Stimulated activated naive CD8-positive, alpha-beta T cell treated with anti-CD3 and anti-CD28 coated beads, Interleukin-15, Interleukin-2, amounts not matched to agents 100 U/mL and 50 U/mL, for 24 hours (primary cell): ENCODE measurements around the gene GNA15.
"Not testable (repeated sequence)": the region's sequence is repeated elsewhere in the genome, so short reads cannot be mapped to it uniquely, and the experiment has no call there.

Experiments used
- ATAC-seq: fragments of 150-1000 bp; cut with Tn5 transposase; one replicate; pipeline ENCODE4 v1.10.0; 2021
- DNase-seq: peaks from one replicate; pipeline ENCODE4 v3.0.0; 2021

Gene GNA15

GRCh38 chr19:3190921-3191805 is 55.3 kb downstream of the GNA15 start:
- no peak for ATAC-seq
- no peak for DNase-seq

GRCh38 chr19:3191806-3192104 is 55.9 kb downstream of the GNA15 start:
- ATAC-seq, DNase-seq: not testable (repeated sequence)

DNA sequence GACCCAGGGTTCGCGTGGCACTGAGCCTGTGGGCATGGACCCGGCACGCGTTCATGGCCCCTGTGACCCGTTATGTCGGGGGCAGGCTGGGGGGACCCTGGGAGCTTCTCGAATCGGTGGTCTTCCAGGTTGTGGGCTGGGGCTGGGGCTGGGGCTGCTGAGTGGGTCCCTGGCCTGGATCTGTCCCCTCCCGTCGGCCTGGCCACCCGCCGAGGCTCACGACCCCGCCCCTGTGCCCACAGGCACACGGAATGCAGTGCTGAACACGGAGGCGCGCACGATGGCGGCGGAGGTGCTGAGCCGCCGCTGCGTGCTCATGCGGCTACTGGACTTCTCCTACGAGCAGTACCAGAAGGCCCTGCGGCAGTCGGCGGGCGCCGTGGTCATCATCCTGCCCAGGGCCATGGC is 56.4 kb downstream of the GNA15 start:
- DNase-seq: no peak

GRCh38 chr19:3192684-3193083 is 56.9 kb downstream of the GNA15 start:
- ATAC-seq (no peak), DNase-seq (no peak)

More for the DNA sequence above, 56.4 kb downstream of the GNA15 start:
- ATAC-seq: no peak

- no peak for ATAC-seq
- no peak for DNase-seq
Observed at GRCh38 chr19:3193256-3194105, 57.6 kb downstream of the GNA15 start.

DNA sequence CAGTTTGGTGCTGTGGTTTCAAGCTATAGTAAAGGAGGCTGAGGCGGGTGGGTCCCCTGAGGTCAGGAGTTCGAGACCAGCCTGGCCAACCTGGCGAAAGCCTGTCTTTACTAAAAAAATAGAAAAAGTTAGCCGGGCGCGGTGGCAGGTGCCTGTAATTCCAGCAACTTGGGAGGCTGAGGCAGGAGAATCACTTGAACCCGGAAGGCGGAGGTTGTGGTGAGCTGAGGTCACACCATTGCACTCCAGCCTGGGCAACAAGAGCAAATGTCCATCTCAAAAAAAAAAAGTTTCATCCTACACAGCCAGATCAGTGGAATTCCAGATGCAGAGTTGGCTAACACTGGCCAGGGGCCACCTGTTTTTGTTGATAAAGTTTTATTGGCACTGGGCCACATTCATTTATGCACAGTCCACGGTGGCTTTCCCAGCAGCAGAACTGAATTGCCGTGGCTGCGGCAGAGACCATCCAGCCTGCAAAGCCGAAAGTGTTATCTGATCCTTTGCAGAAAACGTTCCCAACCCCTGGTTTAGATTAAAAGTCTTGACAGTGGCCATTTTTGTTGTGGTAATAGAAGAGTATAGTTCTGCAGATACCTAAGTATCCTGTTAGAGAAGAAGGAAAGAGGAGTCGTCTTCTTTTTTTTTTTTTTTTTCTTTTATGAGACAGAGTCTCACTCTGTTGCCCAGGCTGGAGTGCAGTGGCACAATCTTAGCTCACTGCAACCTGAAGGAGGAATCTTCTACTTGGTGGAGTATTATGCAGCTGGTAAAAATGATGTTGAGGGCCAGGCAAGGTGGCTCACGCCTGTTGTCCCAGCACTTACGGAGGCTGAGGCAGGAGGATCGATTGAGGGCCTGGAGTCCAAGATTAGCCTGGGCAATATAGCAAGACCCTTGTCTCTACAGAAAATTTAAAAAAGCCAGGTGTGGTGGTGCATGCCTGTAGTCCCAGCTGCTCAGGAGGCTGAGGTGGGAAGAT is 58.6 kb downstream of the GNA15 start:
- no peak for DNase-seq
- ATAC-seq: no peak

DNA sequence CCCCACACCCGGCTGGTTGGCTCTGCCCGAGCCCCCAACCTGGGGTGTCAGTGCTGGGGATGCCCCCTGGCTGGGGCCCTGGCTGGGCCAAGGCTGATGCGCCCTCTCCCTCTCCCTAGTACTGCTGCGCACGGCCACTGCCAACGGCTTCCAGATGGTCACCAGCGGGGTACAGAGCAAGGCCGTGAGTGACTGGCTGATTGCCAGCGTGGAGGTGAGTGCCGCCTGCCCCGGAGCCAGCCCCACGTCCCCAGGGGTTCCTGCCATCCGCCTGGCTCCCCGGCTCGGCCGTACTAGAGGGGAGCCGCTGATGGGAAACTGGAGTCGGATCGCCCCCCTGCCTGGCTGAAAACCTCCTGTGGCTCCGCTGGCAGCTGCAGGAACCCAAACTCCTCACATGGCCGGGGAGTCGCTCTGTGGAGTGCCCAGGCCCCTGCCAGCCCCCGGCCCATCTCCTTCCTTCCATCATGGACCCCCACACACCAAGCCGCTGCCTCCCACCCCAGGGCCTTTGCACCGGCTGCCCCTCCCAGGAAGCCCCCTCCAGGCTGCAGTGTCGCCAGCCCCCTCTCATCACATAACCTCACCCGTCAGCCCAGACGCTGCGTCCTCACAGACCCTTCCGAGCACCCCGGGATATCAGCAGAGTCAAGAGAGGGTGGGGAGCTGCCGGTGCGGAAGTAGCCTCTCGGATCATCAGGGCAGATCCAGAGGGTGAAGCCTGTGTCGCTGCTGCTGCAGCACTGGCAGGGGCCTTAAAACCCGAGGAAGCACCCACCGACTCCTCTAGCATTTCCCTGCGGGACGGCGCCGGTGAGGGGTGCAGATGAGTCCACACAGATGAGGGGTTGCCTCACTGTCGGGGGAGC is 60.5 kb downstream of the GNA15 start:
- no peak for ATAC-seq
- DNase-seq: no peak

DNA sequence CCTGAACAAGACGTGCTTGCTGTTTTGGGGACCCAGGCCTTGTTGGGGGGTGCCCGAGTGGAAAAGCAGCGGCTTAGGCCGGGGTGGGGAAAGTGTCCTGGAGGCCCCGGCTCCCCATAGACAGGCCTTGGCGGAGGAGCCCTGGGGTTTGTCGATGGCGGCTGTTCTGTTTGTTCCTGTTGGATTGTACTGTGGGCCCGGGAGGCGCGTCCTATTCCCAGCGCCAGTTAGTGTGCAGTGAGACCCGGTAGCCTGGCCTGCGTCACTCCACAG is 61.0 kb downstream of the GNA15 start:
- DNase-seq (no peak), ATAC-seq (no peak)

- no peak for DNase-seq
- ATAC-seq: no peak
Observed at GRCh38 chr19:3198901-3199700, 63.3 kb downstream of the GNA15 start.

- DNase-seq: no peak
- no peak for ATAC-seq
Observed at GRCh38 chr19:3201072-3201700, 65.4 kb downstream of the GNA15 start.

DNA sequence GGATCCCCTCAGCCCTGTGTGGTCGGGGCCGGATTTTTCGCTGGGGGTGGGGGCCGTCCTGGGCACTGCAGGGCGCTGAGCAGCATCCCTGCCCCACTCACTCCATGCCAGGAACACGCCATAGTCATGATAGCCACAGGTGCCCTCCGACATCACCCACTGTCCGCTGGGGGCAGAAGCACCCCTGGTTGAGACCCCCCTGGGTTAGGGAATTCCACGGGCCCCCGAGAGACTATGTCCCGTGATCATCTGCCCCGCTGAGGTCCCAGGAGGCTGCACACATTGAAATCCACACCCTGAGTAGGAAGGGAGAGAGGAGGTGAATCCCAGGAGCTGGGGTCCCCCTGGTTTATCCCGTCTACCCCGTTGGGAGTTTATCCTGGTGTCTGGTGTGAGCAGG is 66.1 kb downstream of the GNA15 start:
- DNase-seq: no peak
- ATAC-seq: no peak

DNA sequence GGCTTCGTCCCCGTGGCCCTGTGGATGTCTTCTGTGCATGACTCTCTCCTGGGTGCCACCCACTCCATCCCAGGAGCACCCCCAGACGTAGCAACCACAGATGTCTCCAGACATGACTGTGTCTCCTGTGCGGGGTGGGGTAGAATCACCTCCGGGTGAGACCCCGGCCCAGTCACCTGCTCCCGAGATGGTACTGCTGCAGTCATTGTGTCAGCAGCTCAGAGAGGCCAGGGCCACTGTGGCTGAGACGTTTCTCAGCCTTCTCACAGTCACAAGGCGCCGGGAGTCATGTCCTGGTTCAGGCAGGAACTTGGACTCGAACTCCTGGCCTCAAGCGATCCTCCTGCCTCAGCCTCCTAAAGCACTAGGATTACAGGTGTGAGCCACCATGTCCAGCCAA is 66.5 kb downstream of the GNA15 start:
- ATAC-seq (no peak), DNase-seq (no peak)

GRCh38 chr19:3202895-3203294 is 67.1 kb downstream of the GNA15 start:
- ATAC-seq: not testable (repeated sequence)

GRCh38 chr19:3203805-3204645 is 68.2 kb downstream of the GNA15 start:
- ATAC-seq (no peak), DNase-seq (no peak)

More at GRCh38 chr19:3202895-3203294, 67.1 kb downstream of the GNA15 start:
- not testable (repeated sequence) for DNase-seq

GRCh38 chr19:3204646-3205275 is 68.9 kb downstream of the GNA15 start:
- DNase-seq: no peak
- no peak for ATAC-seq

GRCh38 chr19:3206216-3206953 is 70.6 kb downstream of the GNA15 start:
- DNase-seq (no peak), ATAC-seq (no peak)

DNA sequence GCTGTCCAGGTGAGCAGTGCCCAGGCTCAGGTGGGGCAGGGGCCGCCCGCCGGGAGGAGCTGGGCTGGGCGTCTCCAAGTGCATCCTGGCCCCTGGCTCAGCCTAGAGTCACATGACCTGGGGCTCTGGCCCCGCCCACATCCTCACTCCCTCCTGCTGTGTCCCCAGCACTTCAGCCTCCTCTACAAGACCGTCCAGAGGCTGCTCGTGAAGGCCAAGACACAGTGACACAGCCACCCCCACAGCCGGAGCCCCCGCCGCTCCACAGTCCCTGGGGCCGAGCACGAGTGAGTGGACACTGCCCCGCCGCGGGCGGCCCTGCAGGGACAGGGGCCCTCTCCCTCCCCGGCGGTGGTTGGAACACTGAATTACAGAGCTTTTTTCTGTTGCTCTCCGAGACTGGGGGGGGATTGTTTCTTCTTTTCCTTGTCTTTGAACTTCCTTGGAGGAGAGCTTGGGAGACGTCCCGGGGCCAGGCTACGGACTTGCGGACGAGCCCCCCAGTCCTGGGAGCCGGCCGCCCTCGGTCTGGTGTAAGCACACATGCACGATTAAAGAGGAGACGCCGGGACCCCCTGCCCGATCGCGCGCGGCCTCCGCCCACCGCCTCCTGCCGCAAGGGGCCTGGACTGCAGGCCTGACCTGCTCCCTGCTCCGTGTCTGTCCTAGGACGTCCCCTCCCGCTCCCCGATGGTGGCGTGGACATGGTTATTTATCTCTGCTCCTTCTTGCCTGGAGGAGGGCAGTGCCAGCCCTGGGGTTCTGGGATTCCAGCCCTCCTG is 71.8 kb downstream of the GNA15 start:
- ATAC-seq: no peak

More for the DNA sequence above, 71.8 kb downstream of the GNA15 start:
- DNase-seq: no peak
